NCI-H226 (cell line): Measurements from ENCODE around the gene NEK4.

Experiments
- DNase-seq: peaks from one replicate; pipeline ENCODE4 v3.0.0-alpha.2; 2015

NEK4 gene

DNA sequence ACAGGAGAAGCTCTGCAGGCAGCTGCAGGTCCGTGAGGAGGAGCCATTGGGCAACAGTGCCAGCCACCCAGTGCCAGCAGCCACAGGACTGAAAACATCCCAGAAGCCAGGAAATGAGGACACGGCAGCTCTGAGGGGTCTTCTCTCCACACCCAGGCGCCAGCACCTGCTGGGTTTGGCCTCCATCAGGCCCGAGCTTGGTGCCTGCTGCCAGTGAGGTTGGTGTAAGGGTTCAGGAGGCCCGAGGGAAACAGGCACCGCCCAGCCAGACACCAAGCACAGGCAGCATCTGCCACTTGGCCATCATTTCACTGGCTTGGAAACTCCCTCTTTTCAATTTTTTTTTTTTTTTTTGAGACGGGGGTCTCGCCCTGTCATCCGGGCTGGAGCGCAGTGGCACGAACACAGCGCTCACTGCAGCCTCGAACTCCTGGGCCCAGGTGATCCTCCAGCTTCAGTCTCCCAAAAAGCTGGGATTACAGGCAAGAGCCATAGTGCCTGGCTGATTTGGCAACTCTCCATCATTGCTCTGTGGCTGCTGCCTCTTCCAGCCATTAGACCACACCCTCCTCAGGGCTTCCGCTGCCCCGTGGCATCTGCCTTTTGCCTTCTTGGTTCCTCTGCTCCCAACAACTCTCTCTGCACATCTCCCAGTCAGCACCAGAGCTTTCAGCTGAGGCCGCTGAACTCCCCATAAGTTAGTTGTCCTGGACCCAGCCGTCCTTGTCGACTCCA lies 22.4 kb upstream of the NEK4 start:
- no peak for DNase-seq

DNA sequence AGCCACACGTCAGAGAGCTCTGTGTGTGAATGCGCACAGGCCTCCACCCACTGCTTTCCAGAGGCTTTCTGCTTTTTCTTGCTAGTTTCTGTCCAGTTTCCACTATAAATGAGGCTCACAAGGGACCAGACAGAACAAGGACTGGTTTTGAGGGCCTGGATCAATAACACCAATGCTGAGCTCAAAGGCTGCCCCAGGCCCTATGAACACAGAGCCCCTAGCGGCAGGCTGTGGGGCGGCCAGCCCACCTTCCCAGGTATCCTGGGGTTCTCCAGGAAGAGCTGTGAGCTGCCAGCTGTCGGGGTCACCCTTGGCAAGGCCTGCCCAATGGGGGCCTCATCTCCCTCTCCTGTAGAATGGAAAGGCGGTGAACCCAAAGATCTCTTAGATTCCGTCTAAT lies 21.7 kb upstream of the NEK4 start:
- DNase-seq, result no peak

DNA sequence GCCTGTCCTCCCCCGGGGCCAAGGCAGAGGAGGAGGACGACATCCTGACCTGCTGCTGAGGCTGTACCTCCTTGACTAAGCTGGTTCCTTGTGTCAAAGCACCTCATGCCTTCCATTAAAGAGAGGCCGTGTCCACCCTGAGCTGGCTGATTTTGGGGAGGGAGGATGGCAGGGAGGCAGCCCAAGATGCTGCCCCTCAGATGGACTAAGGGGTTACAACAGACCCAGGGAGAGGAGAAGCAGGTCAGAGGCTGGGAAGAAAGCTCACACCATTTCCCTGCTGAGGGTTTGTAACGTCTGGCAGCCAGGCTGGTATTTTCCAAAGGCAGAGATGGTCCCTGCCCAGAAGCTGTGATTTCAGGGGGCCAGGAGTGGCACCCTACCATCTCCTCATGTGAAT lies 21.2 kb upstream of the NEK4 start:
- DNase-seq, result no peak

DNA sequence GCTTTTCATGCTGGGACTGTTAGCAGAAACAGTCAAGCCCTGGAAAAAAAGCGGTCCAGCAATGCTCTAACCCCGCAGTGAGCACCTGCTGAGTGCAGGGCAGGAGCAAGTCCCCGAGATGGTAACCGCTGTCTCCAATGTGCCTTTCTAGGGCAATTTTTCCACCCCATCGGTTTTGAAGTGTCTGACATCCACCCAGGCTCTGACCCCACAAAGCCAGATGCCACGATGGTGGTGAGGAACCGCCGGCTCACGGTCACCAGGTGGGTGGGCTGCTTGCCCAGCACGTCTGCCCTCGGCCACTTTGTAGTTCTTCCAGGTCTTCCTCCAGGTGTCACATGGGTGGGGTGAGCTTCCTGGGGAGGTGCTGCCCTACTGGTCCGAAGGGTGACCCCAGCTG lies 20.6 kb upstream of the NEK4 start:
- no peak for DNase-seq

DNA sequence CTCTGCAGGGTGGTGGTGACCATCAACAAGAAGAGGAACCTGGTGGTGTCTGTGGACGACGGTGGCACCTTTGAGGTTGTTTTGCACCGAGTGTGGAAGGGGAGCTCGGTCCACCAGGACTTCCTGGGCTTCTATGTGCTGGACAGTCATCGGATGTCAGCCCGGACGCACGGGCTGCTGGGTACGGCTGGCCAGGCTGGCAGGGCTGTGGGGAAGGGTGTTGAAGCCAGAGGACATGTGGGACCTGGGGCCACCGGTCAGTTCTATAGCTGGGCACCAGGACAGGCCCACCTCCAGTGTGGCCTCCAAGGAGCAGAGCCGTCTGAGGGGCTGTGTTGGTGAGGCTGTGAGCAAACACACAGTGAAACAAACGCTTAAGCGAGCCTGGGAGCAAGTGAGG lies 20.0 kb upstream of the NEK4 start:
- DNase-seq, result no peak

DNA sequence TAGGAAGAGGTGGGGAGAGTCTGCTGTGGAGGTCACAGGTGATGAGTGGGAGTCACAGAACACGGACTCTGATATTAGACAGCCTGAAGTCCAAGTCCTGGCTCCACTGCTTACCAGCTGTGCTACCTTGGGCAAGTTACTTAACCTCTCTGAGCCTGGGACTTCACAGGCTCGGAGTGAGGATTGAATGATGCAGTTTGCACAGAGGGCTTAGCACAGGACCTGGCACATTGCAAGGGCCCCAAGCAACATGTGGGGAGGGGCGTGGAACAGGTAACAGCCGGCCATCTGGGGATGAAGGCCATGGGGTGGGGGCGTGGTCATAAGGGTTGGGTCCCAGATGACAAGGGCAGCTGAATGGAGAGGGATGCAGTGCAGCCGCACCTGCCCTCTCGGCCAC lies 19.6 kb upstream of the NEK4 start:
- DNase-seq, result no peak

DNA sequence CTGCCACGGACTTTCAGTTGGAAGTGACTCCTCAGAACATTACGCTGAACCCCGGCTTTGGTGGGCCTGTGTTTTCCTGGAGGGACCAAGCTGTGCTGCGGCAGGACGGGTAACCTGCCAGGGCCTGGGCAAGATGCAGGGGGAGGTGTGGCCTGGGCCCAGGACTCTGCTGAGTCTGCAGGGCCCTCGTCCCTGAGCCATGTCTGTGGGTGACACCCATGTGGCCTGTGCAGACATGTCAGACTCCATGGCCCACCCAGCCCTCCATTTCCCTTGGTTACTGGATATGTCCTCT lies 19.0 kb upstream of the NEK4 start:
- DNase-seq, result no peak

DNA sequence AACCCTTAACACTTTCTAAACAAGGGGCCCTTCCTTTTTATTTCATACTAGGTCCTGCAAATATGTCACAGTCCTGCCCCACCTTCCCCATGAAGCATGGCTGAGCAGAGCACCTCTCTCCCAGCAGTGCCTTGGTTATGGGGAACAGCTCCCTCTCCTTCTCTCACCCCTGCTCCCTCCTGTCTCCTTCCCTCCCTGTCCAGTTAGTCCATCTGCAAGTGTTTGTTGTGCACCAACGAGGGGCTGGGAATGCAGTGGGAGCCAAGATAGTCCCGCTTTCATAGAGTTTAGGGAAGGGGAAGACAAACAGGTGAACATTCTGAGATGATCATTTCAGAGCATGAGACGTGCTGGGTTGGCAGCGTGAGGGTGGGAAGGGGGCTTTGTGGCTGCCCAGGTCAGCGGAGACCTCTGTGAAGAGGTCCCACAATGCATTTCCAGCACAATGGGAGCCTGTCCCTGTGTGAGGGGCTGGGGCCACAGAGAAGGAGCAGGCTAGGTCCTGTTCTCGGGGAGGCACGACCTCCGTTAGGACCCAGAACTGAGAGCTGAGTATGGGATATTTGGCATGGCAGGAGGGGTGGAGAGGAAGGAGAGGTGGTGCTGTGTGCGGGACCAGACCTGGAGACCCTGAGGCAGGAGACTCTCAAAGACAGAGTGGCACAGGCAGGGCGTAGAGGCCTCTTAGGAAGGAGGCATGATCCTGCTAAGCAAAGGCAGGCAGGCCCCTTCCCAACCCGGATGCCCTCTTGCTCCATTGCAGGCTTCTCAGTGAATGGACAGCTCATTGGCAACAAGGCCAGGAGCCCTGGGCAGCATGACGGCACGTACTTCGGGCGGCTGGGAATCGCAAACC lies 18.4 kb upstream of the NEK4 start:
- DNase-seq, result no peak

DNA sequence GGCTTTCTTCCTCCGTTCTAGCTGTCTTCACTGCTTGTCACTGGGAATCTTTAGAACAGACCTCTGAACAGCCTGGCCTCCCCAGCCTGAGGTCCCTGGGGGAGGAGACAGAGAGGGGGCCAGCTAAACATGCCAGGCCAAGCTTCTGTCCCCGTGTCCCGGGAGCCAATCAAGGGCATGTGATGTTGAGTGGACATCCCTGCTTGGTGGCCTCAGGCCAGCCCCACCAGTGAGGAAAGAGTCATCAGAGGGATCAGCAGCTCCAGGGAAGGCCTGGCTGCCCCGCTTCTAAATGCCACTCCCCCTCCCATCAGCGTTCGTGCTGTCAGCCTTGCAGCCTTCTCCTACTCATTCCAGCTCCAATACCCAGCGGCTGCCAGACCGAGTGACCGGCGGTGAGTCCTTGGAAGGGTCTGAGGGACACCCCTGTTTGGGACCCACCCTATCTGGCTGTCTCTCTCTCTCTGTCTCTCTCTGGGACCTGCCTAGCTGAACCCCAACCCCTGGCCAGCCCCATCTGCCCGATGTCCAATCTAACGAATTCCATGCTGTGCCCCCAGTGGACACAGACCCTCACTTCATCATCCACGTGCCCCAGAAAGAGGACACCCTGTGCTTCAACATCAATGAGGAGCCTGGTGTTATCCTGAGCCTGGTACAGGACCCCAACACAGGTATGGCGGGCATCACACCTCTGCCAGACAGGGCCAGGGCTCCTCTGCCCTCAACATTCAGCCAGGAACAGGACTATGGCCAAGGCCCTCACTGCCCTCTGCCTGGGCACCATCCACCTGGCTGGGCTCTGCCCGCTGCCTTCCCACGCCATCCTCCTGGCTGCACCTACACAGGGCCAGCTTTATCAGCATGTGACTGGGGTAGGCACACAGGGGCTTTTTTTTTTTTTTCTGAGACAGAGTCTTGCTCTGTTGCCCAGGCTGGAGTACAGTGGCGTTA lies 17.2 kb upstream of the NEK4 start:
- DNase-seq, result no peak

DNA sequence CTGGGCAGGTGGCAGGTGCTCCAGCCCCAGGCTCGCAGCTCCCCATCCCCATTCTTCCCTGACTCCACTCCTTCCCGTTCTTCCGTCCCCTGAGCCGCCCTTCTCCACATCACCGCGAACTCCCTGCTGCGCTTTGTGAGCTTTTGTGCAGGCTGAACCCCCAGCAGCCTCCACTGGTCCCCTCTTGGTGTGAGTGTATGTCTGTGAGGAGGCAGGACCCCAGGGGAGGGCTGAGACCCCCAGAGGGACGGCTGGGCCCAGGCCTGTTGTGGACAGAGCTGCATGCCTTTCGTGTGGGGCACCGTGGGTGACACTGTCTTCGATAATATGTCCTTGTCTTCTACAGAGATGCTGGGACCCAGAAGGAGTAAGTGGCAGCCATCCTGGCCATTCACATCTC lies 16.5 kb upstream of the NEK4 start:
- no peak for DNase-seq

DNA sequence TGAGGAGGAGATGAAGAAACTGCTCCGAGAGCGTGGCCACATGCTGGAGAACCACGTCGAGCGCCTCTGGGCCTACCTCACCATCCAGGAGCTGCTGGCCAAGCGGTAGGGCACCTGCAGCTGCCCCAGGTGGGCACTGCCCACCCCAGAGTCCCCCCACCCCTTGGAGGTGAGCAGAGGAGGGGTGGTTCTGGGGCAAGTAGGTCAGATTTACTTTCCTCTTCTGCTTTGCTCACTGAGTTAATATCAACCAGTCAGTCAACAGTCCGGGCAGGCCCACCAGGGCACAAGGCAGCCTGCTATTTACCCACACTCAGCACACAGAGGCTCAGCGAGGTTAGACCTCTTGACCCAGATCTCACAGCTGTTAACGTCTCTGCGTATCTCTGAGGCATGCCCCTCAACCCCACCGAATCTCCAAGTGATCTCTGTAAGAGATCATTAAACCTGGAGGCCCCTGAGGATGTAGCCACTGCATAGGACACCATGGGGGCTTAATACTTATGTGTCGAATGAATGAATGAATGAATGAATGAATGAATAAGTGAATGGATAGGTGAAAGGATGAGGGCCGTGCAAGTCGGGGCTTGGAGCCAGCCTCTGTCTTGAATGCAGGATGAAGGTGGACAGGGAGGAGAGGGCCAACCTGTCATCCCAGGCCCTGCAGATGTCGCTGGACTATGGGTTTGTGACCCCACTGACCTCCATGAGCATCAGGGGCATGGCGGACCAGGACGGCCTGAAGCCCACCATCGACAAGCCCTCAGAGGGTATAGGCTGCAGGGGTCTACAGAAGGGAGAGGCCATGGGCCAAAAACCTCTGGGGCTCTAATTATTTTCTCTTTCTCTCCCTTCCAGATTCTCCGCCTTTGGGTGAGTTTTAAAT lies 15.8 kb upstream of the NEK4 start:
- DNase-seq, result no peak

DNA sequence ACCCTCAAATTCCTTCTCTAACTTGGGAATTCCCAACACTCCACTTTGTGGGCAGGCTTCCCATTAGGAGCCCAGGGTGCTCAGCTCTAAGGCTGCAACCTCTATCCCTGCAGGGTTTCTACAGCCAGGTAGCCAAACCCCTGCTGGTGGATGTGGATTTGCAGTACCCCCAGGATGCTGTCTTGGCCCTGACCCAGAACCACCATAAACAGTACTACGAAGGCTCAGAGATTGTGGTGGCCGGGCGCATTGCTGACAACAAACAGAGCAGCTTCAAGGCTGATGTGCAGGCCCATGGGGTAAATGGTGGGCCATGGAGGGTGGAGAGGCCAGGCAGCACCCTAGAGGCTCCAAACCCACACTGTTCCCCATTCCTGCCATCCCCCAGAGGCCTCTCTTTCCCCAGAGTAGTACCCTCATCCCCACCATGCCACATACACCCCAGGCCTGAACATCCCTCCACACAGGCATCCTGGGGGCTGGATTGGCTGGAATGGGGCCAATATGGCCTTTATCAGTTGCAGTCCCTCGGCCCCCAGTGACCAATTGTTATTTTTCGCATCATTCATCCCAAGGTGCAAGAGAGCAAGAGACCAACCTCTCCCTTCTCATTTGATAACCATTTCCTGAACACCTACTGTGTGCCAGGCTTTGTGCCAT lies 14.3 kb upstream of the NEK4 start:
- DNase-seq, result no peak

DNA sequence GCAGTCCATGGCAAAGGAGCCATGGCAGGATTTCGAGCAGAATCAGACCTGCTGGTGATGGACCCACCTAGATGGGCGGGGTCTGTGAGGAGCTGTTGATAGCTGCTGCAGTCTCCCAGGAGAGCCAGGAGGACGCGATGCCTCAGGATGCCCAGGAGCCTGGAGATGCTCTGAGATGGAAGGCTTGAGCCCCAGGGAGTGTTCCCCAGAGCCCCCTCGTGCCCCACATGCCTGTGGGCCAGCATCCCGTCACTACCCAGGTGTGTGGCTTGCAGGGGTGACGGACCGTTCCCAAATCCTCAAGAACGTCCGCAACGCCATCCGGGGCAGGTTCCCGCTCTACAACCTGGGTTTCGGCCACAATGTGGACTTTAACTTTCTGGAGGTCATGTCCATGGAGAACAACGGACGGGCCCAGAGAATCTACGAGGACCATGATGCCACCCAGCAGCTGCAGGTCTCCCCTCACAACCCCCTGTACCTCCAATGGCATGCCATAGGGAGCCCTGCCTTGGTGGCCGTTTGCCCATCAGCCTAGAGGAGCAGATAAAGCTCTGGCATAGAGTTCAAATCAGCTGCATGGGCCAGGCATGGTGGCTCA lies 13.4 kb upstream of the NEK4 start:
- no peak for DNase-seq

DNA sequence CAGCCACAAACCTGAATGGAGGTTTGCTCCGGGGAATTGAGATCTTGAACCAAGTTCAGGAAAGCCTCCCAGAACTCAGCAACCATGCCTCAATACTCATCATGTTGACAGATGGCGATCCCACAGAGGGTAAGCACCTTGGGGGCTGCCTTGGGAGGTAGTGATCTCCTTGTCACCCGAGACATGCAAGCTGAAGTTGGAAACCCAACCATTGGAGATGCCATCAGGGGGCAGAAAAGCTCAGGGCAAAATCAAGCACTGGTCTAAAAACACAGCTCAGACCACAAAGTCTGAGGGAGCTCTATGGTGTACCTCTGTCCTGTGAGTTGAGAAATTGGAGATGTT lies 12.4 kb upstream of the NEK4 start:
- no peak for DNase-seq

DNA sequence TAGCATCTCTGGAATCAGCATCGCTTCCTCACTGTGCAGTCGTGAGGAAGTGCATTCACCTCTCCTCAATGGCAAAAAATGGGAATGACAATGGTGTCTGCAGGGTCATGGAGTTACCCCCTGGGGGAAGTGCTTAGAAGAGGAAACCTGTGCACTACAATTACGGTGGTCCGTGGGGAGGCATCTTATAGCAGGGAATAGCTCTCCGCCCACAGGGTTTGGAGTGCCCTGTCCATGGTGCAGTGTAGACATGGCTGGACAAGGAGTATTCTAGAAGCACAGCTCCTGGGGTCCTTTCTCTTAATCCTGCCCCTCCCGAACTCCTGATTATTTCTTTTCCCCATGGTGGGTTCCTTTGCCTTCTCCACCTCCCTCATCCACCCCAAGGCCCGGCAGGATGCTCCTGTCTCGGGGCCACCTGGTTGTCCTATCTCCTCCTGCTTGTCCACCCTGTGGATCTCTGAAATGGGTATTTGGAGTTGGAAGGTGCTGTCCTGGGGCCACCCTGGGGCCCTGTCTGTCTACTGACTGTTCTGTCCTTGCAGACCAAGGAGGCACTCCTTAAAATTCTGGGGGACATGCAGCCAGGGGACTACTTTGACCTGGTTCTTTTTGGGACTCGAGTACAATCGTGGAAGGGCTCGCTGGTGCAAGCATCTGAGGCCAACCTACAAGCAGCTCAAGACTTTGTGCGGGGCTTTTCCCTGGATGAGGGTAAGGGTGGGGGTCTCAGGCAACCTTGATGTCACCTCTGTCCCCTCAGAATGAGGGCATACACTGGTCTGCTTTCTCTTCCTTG lies 11.9 kb upstream of the NEK4 start:
- no peak for DNase-seq

DNA sequence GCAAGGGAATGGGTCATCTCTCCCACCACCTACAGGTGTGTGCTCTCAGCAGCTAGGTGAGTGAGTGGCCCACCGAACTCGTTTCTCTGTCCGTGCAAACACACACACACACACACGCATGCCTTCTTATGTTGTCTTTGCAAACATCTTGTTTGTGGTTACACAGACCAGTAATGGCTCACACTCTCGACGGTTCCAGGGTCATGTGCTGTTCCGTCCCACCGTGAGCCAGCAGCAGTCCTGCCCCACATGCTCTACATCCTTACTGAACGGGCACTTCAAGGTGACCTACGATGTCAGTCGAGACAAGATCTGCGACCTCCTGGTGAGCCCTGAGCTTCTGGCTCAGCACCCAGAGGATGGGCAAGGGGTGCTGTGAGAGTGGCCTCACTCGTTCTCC lies 11.0 kb upstream of the NEK4 start:
- no peak for DNase-seq

DNA sequence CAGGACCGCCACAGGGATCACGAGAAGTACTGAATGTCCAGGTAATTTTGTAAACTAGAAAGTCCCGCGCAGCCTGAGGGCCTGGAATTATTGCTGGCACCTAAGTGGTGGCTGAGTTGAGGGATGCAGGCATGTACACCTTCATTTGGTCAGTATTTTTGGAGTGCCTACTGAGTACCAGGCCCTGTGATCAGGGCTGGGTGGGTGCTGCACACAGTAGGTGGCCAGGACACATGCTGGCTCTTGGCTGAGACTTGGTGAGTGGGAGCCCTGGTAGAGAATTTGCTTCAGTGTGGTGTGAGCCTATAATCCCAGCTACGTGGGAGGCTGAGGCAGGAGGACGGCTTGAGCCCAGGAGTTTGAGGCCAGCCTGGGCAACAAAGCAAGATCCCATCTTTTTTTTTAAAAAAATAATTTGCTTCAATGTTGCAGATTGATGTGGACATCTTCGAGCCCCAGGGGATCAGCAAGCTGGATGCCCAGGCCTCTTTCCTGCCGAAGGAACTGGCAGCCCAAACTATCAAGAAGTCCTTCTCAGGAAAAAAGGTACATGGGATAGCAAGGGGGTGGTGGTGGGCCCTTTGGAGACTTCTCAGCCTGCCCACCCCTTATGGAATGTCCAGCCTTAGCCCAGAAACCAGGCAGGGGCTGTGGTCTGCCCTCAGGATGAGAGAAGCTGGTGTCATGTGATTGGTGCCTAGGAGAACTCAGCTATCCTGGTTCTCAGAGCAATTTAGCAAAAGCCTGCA lies 9.3 kb upstream of the NEK4 start:
- no peak for DNase-seq

DNA sequence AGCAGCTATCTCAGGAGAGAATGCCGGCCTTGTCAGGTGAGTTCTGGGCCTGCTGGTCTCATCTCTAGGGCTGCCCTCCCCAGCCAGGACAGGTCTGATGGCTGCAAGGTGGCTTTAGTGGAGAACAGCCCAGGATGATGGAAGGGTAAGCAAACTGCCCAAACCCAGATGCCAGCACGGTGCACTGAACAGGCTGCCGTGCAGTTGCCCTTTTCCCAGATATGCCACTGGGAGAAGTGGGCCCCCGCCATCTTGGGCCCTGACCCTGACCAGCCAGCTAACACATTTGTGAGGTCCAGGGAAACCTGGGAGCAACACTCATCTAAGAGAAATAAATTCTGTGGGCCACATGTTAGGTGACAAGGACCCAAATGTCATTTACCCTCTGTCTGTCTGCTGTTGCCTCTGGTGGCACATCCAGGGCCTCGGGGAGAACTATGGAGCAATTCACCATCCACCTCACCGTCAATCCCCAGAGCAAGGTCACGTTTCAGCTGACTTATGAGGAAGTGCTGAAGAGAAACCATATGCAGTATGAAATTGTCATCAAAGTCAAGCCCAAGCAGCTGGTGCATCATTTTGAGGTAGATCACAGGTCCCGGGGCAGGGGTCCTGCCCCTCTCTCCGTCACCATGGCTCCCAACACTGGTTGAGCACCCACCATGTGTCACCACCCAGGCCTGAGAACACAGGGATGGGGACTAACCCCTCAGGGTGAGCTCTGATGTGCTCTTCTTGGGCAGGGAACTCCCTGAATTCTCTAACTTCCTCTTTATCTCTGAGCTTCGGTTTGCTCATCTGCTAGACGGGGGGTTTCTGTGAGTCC lies 8.5 kb upstream of the NEK4 start:
- DNase-seq, result no peak
